ENCODE data around the gene CDK13.

The CDK13 gene

DNA sequence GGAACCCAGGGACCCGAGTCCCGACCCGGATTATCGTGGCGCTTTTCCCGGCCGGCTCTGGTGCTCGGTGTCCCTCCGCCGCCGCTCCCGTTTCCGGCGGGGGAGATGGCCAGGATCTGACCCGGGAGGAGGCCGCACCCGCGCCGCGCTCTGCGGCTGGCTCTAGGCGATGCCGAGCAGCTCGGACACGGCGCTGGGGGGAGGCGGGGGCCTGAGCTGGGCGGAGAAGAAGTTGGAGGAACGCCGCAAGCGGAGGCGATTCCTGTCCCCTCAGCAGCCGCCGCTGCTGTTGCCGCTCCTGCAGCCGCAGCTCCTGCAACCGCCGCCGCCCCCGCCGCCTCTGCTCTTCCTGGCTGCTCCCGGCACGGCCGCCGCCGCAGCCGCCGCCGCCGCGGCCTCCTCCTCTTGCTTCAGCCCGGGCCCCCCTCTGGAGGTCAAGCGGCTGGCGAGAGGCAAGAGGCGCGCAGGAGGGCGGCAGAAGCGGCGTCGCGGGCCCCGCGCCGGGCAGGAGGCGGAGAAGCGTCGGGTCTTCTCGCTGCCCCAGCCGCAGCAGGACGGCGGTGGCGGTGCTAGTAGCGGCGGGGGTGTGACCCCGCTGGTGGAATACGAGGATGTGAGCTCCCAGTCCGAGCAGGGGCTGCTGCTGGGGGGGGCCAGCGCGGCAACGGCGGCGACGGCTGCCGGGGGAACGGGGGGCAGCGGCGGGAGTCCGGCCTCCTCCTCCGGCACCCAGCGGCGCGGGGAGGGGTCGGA lies 593 bp downstream of the CDK13 start:
- peak; percentile 29 for DNase-seq

DNA sequence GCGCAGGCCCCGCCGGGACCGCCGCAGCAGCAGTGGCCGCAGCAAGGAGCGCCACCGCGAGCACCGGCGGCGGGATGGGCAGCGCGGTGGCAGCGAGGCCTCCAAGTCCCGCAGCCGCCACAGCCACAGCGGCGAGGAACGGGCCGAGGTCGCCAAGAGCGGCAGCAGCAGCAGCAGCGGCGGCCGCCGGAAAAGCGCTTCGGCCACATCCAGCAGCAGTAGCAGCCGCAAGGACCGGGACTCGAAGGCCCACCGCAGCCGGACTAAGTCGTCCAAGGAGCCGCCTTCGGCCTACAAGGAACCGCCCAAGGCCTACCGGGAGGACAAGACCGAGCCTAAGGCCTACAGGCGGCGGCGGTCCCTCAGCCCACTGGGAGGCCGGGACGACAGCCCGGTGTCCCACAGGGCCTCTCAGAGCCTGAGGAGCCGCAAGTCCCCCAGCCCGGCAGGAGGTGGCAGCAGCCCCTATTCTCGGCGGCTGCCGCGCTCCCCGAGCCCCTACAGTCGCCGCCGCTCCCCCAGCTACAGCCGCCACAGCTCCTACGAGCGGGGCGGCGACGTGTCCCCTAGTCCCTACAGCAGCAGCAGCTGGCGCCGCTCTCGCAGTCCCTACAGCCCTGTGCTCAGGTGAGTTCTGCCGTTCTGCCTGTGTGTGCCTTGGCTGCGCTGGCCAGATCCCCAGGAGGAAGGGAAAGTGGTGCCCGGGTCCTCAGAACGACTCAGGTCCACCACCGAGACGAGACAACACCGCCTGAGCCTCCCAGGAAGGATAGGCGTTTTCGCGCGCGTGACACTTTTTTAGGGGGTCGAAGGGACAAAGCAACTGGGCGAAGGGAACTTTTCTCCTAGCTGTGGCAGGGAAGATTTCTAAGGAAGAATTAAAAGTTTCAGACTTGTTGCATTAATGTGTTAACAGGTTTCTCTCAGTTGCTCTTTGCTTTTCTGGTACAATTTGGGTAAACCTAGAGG lies 1.5 kb downstream of the CDK13 start:
- DNase-seq, result peak; percentile 61

DNA sequence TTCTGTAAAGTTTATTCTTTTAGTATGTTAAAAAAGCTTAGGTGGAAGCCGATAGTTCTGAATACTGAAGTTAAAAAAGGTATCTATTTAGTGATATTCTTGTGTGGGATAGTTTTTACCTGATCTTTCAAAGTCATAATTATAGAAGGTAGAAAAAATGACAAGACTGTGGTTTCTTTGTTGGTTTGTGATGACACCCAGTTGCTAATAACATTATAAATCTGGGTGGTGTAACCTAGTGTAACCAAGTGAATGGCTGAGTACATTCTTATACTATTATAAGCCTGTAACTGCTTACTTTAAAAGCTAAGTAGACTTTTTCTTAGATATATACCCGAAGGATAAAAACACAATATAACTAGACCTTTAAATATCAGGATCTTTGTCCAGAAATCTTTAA lies 2.3 kb downstream of the CDK13 start:
- DNase-seq, result no peak

DNA sequence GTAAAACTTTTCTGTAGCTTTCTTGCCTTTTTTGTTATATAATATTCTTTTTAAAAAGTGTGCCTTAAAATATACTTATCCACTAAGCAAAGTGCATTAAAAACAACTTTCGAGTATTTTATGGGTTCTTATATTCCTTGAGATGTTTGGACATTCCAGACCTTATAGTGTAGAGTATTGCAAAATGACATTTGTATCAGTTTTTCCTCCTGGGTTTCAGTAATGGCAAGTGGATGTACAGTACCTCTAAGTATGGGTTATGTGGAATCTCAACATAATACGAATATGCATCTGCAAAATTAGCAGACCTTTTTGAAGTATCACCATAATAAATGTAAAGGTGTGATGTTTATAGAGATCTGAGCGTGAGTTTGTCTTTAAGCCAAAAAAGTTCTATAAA lies 2.7 kb downstream of the CDK13 start:
- DNase-seq, result no peak

DNA sequence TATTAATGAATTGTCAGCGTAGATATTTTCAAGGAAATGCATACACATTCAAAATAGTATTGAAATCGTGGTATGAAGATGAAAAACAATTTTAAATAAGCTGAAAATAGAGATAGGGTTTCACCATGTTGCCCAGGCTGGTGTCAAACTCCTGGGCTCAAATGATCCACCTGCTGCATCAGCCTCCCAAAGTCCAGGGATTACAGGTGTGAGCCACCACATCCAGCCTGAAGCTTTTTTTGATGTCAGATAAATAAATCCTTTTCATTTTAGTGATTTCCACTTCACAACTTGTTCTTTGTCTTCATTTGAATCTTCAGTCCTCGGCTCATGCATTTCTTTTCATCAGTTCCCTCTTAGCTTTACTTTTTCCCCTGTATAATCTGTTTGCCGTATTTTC lies 4.6 kb downstream of the CDK13 start:
- no peak for DNase-seq

DNA sequence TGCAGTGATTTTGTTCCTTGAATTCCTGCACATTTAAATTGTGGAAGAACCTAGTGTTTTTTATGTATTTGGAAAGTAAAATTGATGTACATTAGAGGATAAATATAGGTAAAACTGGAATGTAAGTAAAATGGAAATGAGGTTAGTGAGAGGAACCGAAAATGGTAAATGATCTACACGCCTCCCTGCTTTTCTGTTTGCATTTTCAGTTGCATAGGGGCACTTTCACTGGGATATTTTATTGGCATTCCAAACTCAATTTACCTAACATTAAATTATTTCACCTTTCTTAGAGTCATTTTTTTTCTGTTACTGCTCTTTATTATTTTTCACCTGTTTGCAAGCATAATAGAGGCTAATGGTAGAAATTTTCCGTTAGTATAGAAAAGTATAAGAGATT lies 8.0 kb downstream of the CDK13 start:
- DNase-seq, result no peak

DNA sequence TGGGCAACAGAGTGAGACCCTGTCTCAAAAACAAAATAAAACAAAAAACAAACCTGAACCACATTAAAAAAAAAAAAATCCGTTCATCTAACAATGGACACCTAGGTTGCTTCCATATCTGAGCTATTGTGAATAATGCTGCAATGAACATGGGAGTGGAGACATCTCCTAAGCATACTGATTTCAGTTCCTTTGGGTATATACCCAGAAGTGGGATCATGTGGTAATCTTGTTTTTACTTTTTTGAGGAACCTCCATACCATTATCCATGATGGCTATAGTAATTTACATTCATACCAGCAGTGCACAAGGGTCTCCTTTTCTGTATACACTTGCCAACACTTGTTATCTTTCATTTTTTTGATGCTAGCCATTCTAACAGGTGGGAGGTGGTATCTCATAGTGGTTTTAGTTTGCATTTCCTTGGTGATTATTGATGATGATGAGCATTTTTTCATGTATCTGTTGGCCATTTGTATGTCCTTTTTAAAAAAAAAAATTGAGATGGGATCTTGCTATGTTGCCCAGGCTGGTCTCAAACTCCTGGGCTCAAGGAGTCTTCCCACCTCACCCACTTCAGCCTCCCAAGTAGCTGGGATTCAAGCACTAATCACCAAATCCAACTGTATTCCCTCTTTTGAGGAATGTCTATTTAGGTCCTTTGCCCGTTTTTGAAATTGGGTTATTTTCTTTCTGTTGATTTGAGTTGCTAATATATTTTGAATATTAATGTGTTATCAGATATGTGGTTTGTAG lies 17.5 kb downstream of the CDK13 start:
- DNase-seq, result no peak

DNA sequence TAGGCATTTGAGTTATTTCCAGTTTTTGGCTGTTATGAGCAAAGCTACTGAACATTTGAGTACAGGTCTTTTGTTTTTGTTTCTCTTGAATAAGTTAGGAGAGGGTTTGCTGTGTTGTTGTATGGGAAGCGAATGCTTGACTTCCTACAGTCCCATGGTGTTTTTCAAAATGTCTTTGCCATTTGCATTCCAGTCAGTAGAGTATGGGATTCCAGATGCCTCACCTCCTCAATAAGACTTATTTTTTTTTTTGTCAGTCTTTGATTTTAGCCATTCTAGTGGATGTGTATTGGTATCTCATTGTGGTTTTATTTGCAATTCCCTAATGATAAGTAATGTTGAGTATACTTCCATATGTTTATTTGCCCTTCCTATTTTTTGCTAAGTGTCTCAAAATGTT lies 19.4 kb downstream of the CDK13 start:
- no peak for DNase-seq

DNA sequence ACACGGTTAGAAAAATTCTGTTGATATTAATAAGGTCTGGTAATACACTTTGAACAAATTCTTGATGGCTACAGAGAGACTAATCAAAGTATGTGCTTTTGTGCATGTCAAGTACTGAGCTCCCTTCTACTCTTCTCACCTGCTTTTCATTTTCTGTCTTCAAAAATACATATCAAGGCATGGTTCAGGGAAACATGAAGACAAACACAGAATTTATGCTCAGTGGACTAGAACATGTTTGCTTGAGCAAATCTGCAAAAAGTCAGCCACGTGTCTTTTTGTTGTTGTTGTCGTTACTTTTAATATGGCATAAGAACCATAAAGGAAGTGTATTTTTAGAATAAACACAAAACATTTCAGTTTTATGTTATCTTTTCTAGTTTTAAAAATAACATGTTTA lies 21.9 kb downstream of the CDK13 start:
- no peak for DNase-seq

DNA sequence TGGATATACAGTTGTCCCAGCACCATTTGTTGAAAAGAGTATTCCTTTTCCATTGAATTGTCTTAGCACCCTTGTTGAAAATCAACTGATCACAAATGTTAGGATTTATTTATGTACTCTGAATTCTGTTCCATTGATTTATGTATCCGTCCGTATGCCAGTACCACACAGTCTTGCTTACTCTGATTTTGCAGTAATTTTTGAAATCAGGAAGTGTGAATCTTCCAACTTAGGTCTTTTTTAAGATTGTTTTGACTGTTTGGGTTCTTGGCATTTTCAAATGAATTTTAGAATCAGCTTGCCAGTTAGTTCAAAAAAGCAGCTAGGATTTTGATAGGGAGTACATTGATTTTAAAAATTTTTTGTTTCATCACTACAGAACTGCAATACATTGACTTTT lies 23.7 kb downstream of the CDK13 start:
- no peak for DNase-seq

DNA sequence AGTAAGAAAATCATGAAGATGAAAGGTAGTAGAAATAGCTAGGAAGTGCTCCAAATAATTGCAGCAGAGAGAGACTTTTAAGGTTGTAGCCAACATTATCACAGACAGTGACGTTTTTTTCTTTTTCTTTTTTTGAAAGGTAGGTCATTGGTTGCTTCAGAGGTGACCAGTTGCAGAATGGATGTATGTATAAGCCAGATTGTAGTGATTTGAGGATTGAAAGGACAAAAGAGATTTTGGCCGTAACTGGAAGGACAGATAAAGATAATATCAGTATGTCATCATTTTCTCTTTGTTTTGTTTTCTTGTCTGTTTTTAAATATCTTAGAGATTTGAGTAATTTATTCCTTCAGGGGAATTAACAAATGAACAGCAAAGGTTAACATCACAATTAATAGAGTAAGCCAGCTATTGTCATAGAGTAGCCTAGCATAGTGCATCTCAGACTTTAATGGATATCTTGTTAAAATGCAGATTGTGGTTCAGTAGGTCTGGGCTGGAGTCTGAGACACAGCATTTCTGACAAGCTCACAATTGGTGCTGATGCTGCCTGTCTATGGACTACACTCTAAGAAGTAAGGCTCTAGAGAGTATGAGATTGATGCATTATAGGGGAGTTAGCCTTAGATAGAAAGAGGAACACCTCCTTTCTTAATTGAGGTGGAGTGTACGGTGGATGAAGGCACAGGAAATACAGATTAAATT lies 28.3 kb downstream of the CDK13 start:
- DNase-seq, result no peak

DNA sequence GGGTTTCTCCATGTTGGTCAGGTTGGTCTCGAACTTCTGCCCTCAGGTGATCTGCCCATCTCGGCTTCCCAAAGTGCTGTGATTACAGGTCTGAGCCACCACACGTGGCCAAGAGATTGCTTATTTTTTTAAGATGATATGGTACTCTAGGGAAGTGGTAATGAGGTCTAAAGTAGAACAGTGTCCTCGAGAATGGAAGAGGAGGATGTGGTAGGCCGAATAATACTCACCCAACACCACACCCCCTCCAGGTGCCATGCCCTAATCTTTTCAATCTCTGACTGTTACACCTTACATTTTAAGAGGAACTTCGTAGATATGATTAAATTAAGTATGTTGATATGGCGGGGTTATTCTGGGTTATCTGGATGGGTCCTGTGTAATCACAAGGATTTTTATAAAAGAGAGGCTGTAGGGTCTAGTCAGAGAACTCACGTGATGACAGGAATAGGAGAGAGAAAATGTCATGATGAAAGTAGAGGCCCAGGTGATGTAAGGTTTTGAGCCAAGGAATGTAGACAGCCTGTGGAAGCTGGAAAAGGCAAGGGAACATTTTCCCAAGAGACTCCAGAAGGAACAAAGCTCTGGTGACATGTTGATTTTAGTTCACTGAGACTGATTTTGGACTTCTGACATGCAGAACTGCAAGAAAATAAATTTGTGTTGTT lies 29.5 kb downstream of the CDK13 start:
- DNase-seq, result peak; percentile 5

DNA sequence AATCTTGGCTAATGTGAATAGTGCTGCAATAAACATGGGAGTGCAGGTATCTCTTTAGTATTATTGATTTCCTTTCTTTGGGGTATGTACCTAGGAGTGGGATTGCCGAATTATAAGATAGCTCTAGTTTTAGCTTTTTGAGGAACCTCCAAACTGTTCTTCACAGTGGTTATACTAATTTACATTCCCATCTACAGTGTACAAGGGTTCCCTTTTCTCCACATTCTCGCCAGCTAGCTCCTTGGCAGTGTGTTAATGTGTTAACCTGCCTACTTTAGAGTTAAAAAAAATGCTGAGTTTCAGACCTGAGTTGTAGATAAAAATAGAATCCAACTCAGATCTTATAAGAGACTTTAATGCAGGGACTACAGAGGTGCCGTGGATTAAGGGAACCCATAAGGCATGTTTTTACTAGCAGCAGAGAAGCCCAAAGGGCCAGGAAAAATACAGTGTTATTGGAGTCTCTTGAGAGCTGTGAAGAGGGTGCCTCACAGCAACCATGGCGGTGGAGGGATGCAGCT lies 35.4 kb downstream of the CDK13 start:
- no peak for DNase-seq

DNA sequence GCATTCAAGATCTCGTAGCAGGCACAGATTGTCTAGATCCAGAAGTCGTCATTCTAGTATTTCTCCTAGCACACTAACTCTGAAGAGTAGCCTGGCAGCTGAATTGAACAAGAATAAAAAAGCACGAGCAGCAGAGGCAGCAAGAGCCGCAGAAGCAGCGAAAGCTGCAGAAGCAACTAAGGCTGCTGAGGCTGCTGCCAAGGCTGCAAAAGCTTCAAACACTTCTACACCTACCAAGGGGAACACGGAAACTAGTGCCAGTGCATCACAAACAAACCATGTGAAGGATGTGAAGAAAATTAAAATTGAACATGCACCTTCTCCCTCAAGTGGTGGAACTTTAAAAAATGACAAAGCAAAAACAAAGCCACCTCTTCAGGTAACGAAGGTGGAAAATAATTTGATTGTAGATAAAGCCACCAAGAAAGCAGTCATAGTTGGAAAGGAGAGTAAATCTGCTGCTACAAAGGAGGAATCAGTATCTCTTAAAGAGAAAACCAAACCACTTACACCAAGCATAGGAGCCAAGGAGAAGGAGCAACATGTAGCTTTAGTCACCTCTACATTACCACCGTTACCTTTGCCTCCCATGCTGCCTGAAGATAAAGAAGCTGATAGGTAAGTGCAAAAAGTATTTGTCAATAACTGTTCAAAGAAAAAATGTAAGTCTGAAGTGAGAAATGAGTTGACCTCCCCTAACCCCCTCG lies 37.7 kb downstream of the CDK13 start:
- DNase-seq, result no peak

DNA sequence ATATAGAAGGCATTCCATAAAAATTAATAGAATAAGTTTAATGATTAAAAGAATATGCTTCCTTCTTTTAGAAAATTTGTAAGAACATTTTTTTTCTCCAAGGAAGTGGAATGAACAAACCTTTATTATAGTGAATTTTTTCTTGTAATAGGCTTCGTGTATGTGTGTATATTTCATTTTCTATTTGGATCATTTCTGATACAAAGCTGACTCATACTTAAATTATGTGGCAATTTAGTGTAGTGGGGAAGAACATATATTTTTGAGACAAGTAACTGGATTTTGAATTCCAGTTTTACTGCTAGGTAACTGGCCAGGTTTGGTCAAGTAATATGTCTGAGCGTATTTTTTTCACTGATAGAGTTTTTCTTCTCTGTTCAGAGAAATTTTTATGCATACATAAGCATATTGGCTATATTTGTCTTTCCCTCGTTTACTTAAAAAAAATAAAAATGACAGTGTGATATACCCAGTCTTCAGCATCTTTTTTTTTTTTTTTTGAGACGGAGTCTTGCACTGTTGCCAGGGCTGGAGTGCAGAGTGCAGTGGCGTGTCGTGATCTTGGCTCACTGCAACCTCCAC lies 50.8 kb downstream of the CDK13 start:
- DNase-seq, result no peak

DNA sequence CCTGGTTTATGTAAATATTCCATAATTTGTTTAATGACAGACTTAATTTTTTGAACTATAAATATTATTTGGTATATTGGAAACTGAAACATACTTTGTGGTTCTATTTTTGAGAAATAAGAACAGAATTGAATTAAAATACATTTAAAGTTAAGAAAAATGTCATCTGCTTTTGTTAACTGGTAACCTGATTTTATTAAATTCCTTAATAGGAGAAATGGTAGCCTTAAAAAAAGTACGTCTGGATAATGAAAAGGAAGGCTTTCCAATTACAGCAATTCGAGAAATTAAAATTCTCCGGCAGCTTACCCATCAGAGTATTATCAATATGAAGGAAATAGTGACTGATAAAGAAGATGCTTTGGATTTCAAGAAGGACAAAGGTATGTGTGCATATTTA lies 51.6 kb downstream of the CDK13 start:
- DNase-seq, result no peak

DNA sequence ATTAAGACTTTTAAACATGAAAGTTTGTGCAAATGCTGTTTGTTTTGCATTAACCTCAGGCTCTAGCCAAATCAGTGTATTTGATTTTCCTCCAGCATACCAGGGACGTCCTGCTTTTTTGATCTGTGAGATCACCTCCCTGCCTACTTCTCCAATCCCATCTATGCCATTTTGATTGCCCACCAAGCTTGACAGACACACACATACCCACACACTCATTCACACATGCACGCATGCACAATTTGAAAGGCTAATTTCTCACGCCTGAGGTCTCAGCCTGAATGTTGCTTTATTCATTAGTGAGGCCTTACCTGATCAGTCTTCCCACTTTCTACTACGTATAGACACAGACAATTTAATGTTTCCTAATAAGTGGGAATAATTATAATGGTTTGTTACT lies 53.5 kb downstream of the CDK13 start:
- no peak for DNase-seq

DNA sequence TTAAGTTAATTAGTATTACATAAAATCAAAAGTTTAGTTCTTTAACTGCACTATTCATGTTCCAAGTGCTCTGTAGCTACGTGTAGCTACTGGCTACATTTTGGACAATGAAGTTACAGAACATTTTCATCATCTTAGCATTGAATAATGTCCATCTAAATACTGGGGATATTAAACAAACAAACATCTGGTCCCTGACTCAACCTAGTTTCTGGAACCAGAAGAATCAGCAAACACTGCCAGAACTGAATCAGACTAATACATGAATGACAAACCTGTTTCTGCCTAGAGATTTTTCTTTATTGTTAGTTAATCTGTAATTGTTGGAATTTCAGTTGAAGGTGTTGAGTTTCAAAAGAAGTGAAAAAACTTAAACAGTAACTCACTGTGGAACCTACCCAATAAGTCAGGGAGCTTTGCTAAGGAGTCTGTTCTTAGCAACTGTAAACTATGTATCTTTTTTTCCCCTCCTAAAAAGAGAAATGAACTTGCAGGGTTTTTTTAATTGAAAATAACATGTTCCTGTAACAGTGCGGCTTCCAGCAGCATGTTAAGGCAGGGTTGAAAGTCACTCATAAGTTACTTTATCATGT lies 58.3 kb downstream of the CDK13 start:
- DNase-seq, result no peak

DNA sequence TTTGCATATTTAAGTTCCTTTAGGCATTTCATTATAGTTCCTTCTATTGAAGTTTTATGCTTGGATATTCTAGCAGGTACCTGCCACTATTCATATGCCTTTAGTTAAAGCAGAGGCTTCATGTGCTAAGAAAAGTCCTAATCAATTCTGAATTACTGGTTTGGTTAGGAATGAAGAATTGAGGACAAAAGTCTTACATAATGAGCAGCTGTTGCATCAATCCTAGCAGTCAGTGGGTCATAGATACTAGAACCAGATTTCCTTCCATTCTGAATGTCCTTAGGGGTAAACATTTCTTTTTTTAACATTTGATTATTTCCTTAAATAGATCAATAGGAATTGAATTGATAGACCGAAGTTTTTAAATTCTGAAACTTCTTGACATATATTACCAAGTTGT lies 59.2 kb downstream of the CDK13 start:
- DNase-seq, result no peak

DNA sequence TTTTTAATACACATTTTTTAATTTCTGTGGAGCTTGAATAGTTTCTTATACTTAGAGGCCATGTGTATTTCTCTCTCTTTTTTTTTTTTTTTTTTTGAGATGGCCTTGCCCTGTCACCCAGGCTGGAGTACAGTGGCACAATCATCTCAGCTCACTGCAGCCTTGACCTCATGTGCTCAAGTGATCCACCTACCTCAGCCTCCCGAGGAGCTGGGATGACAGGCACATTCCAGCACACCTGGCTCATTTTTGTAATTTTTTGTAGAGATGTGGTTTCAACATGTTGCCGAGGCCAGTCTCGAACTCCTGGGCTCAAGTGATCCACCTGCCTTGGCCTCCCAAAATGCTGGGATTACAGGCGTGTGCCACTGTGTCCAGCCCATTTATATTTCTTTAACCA lies 64.3 kb downstream of the CDK13 start:
- DNase-seq, result no peak
